Body of pancreas (tissue), 4 donors: Measurements from ENCODE around the gene CFAP107.

ENCODE experiments used
- POLR2A ChIP-seq, 3 donors: fragments of 450-650 bp; IDR thresholded peaks; one replicate each; pipeline ENCODE4 v1.6.1; 2016; ENCODE audit warnings: antibody characterized with exemption in 3 of 3, mild to moderate bottlenecking in 2 of 3
- TF ChIP-seq, protein P1 (sequence below), 7 experiments: fragments of 450-650 bp in 4 of 7; fragments of 200-600 bp in 3 of 7; sonication (generic) in 3 of 7; IDR thresholded peaks; one replicate each; pipeline ENCODE4 v1.5.1; 2016 to 2019; ENCODE audit warnings: antibody characterized with exemption in 7 of 7

DNA sequence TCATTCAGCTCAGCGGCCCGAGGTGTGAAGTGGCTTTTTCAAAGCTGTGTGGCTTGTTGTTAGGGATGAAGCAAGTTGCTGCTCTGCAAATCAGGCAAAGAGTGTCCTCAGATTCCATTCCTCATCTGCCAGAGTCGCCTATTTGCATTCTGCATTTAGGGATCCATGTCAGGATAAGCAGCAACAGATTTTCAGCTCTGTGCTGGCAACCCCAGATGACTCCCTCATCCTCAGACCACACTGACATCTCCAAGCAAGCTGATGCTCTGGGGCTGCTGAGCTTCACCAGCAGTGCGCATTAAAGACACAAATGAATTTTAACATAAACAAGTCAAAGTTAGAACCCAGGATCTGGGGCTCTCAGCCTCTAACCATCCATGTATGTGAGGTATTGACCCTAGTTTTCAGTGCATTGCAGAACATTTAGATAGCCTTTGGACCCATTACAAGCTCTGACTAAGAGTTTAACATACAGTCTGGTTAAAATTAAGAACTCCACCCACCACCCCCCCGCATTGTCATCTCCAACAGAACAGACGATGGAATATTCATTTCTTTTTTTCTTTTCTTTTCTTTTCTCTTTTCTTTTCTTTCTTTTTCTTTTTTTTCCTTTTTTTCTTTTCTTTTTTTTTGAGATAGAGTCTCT lies 10.9 kb downstream of the CFAP107 start:
- TF ChIP-seq, protein P1, sequence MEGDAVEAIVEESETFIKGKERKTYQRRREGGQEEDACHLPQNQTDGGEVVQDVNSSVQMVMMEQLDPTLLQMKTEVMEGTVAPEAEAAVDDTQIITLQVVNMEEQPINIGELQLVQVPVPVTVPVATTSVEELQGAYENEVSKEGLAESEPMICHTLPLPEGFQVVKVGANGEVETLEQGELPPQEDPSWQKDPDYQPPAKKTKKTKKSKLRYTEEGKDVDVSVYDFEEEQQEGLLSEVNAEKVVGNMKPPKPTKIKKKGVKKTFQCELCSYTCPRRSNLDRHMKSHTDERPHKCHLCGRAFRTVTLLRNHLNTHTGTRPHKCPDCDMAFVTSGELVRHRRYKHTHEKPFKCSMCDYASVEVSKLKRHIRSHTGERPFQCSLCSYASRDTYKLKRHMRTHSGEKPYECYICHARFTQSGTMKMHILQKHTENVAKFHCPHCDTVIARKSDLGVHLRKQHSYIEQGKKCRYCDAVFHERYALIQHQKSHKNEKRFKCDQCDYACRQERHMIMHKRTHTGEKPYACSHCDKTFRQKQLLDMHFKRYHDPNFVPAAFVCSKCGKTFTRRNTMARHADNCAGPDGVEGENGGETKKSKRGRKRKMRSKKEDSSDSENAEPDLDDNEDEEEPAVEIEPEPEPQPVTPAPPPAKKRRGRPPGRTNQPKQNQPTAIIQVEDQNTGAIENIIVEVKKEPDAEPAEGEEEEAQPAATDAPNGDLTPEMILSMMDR (IDR thresholded peaks at IDR 0.05) = no peak
- no peak for TF ChIP-seq POLR2A (IDR thresholded peaks at IDR 0.05)
